Right lobe of liver (tissue), 4 donors: Measurements from ENCODE around the gene GRIA3.

Source experiments
- POLR2A ChIP-seq: fragments of 450-650 bp; IDR thresholded peaks from one replicate; pipeline ENCODE4 v1.6.1; 2017; ENCODE audit warnings: antibody characterized with exemption, mild to moderate bottlenecking
- TF ChIP-seq, protein P1 (sequence below), 4 donors: fragments of 200-600 bp in 3 of 4; fragments of 450-650 bp in 1 of 4; IDR thresholded peaks; one replicate each; pipeline versions ENCODE4 v1.5.1 to v1.8.0; 2016 to 2022; ENCODE audit warnings: antibody characterized with exemption in 4 of 4, mild to moderate bottlenecking in 2 of 4
- donor health status: DM: no; HTN: no; CAD: no.
- donor health status: DM: no; HTN: no; CAD: no.
- donor health status: DM: no; HTN: yes; CAD: no.

- TF ChIP-seq, protein P1, sequence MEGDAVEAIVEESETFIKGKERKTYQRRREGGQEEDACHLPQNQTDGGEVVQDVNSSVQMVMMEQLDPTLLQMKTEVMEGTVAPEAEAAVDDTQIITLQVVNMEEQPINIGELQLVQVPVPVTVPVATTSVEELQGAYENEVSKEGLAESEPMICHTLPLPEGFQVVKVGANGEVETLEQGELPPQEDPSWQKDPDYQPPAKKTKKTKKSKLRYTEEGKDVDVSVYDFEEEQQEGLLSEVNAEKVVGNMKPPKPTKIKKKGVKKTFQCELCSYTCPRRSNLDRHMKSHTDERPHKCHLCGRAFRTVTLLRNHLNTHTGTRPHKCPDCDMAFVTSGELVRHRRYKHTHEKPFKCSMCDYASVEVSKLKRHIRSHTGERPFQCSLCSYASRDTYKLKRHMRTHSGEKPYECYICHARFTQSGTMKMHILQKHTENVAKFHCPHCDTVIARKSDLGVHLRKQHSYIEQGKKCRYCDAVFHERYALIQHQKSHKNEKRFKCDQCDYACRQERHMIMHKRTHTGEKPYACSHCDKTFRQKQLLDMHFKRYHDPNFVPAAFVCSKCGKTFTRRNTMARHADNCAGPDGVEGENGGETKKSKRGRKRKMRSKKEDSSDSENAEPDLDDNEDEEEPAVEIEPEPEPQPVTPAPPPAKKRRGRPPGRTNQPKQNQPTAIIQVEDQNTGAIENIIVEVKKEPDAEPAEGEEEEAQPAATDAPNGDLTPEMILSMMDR (IDR thresholded peaks at IDR 0.05): no peak
- no peak for TF ChIP-seq POLR2A
Observed at GRCh38 chrX:123449335-123449734, 265.3 kb downstream of the GRIA3 start.
